ENCODE data around the gene LAMA1. TPM values are rescaled to one million over a fixed set of nuclear protein-coding genes. Genes with fewer than 3 reads are reported as not detected.

The LAMA1 gene
- total RNA-seq, 2 donors from 2014 or later: 0.99 to 3.4 TPM

DNA sequence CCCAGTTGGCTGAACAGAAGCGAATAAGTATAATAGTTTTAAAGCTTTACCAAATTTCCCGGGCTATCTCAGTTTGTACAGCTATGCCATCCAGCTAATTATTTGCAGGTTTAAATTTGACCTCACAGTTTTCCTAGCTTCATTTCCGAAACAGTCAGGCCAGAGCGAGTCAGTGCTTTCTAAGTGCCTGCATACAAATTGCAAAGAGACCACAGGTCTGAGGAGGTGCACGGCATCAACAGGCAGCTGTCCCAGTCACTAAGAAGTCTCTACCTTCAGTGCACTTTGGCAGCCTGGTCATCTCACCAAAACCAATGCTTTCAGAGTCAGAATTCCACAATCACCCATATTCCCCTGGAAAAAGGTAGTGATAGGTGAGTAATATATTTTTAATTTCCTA lies 51.9 kb downstream of the LAMA1 start:
- 86 to 88% methylated on average over 5 of the region's 5 CpGs for WGBS, 2 donors
- no peak overlapping the region for H3K27ac ChIP-seq
- peaks cover 19% of the 10 kb centered on the region for H3K4me1 ChIP-seq
- ATAC-seq (no peak), DNase-seq (no peak)
- intact Hi-C loops (cut with DNase I): no loop called here
- no peaks in the 10 kb centered on the region for H3K27me3 ChIP-seq
- TF ChIP-seq, protein P1, sequence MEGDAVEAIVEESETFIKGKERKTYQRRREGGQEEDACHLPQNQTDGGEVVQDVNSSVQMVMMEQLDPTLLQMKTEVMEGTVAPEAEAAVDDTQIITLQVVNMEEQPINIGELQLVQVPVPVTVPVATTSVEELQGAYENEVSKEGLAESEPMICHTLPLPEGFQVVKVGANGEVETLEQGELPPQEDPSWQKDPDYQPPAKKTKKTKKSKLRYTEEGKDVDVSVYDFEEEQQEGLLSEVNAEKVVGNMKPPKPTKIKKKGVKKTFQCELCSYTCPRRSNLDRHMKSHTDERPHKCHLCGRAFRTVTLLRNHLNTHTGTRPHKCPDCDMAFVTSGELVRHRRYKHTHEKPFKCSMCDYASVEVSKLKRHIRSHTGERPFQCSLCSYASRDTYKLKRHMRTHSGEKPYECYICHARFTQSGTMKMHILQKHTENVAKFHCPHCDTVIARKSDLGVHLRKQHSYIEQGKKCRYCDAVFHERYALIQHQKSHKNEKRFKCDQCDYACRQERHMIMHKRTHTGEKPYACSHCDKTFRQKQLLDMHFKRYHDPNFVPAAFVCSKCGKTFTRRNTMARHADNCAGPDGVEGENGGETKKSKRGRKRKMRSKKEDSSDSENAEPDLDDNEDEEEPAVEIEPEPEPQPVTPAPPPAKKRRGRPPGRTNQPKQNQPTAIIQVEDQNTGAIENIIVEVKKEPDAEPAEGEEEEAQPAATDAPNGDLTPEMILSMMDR (IDR thresholded peaks at IDR 0.05): no peak
- TF ChIP-seq POLR2A (IDR thresholded peaks at IDR 0.05): no peak
- H3K4me3 ChIP-seq: no peak overlapping the region
- H3K9me3 ChIP-seq: no peaks in the 10 kb centered on the region
- no peaks in the 10 kb centered on the region for H3K36me3 ChIP-seq (replicated peaks in 1 of 2; ENCODE audit: insufficient read depth in 1 of 2, low read depth in 2 of 2)

DNA sequence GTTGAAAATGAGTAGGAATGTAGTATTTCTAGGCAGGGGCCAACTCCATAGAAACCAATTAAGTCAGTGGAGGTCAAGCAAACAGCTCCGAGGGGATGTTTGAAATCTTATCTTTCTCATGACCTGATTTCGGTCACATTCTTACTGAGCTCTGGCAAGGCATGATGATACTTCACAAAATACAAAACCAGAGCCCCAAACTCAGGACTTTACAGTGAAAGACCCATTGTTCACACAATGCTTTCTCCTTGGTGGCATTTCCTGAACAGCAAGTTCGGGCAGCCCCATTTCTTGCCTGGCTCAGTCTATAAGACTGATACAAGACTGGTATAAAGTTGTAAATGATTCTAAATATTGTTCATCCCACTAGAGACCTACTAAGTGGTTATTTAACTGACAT lies 53.3 kb downstream of the LAMA1 start:
- no peaks in the 10 kb centered on the region for H3K9me3 ChIP-seq
- no peaks in the 10 kb centered on the region for H3K27me3 ChIP-seq
- H3K4me3 ChIP-seq: no peak overlapping the region
- no peak for ATAC-seq
- DNase-seq: no peak
- peaks cover 19% of the 10 kb centered on the region for H3K4me1 ChIP-seq
- H3K27ac ChIP-seq: no peak overlapping the region
- no peak for TF ChIP-seq POLR2A (IDR thresholded peaks at IDR 0.05)
- TF ChIP-seq, protein P1 (IDR thresholded peaks at IDR 0.05): no peak
- WGBS, 2 donors: 30 to 33% methylated on average over 3 of the region's 3 CpGs
- intact Hi-C loops (cut with DNase I): no loop called here
- no peaks in the 10 kb centered on the region for H3K36me3 ChIP-seq (replicated peaks in 1 of 2; ENCODE audit: insufficient read depth in 1 of 2, low read depth in 2 of 2)

DNA sequence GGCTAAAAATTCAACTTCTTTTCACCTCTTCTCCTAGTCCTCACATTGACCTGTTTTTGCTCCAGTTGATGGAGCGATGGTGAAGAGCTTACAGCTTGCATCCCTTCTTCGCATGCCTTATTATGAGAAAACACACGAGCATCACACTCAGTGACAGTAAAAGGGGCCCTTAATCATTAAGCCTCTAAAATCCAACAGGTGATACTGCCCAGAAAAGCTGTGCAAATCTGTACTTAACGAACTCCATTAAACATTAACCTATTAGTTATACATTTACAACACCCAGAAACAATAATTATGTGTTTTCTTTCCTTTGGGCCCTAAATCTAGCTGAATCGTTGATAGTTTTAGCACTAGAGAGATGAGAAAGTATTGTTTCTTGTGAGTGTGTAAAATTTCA lies 54.8 kb downstream of the LAMA1 start:
- ATAC-seq (no peak), DNase-seq (no peak)
- Histone ChIP-seq H3K4me1 (peaks cover 19% of the 10 kb centered on the region), H3K27me3 (no peaks in the 10 kb centered on the region), H3K27ac (no peak overlapping the region), H3K9me3 (no peaks in the 10 kb centered on the region), H3K4me3 (no peak overlapping the region), H3K36me3 (replicated peaks in 1 of 2; ENCODE audit: insufficient read depth in 1 of 2, low read depth in 2 of 2) (no peaks in the 10 kb centered on the region)
- WGBS, 2 donors: 31% methylated on average over 5 of the region's 5 CpGs
- intact Hi-C loops (cut with DNase I): no loop called here
- TF ChIP-seq, protein P1 (IDR thresholded peaks at IDR 0.05): no peak
- TF ChIP-seq POLR2A (IDR thresholded peaks at IDR 0.05): no peak

DNA sequence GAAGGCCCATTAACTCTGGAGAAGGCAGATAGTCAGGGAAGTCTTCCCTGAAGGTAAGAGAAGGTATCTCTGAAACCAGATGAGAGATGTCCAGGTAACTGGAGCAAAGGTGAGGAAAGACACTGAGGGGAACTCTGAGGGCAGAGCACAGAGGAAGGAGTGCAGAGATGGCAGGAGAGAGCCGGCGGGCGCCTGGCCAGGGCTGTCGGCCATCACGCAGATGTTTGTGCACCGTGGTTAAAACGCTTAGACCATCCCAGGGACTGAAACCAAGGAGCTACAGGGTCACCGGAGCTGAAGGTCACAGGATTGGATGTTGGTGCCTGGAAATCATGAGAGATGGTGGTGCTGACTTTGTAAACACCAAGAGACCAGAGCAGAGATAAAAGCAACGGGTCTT lies 55.4 kb downstream of the LAMA1 start:
- DNase-seq: no peak
- Histone ChIP-seq H3K9me3 (no peaks in the 10 kb centered on the region), H3K27ac (no peak overlapping the region), H3K4me1 (peaks cover 19% of the 10 kb centered on the region), H3K36me3 (replicated peaks in 1 of 2; ENCODE audit: insufficient read depth in 1 of 2, low read depth in 2 of 2) (no peaks in the 10 kb centered on the region), H3K4me3 (no peak overlapping the region), H3K27me3 (no peaks in the 10 kb centered on the region)
- no peak for TF ChIP-seq POLR2A (IDR thresholded peaks at IDR 0.05)
- TF ChIP-seq, protein P1 (IDR thresholded peaks at IDR 0.05): no peak
- WGBS, 2 donors: 45 to 50% methylated on average over 9 of the region's 9 CpGs
- intact Hi-C loops (cut with DNase I): no loop called here
- ATAC-seq: no peak

DNA sequence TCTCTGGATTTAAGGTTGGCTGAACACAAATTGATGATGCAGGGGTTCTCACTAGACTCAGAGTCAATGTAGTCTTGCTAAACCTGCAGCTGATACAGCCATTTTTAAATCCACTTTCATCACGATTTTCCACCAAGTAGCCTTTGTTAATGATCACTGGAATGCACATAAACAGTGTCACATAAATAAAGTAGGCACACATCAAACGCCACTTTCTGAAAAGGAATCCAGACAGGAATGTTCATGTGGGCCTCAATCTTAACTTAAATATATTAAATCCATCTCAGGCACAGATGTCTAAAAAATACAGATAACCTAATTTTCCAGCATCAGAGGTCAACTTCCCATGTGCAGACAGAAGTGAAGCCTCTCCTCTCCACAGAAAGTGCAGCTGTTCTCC lies 58.3 kb downstream of the LAMA1 start:
- Histone ChIP-seq H3K27me3 (no peaks in the 10 kb centered on the region), H3K4me3 (no peak overlapping the region), H3K4me1 (peaks cover 19% of the 10 kb centered on the region), H3K9me3 (no peaks in the 10 kb centered on the region), H3K27ac (no peak overlapping the region), H3K36me3 (replicated peaks in 1 of 2; ENCODE audit: insufficient read depth in 1 of 2, low read depth in 2 of 2) (no peaks in the 10 kb centered on the region)
- intact Hi-C loops (cut with DNase I): no loop called here
- TF ChIP-seq POLR2A (IDR thresholded peaks at IDR 0.05): no peak
- TF ChIP-seq, protein P1 (IDR thresholded peaks at IDR 0.05): no peak
- DNase-seq (no peak), ATAC-seq (no peak)
- 41 to 48% methylated on average over 2 of the region's 2 CpGs for WGBS, 2 donors
